ENCODE results near the gene MPPED2.

DNA sequence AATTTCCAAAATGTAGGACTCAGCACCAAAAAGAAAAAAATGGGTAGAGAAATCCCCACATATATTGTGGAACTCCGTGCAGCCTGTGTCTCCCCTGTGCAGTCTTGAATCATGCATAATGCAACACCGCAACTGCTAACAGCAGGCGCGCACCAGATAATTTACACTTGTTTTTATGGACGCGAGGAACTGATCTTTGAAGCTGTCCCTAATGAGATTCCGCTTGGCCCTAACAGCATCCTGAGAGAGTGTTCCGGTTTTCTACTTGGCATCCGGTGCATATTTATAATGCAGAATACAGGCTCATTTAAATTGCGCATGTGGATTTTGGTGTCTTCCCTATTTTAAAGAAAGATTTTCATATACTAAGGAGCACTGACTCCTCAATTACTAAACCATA, 21.1 kb downstream of the MPPED2 start:
- TF ChIP-seq, protein P1, sequence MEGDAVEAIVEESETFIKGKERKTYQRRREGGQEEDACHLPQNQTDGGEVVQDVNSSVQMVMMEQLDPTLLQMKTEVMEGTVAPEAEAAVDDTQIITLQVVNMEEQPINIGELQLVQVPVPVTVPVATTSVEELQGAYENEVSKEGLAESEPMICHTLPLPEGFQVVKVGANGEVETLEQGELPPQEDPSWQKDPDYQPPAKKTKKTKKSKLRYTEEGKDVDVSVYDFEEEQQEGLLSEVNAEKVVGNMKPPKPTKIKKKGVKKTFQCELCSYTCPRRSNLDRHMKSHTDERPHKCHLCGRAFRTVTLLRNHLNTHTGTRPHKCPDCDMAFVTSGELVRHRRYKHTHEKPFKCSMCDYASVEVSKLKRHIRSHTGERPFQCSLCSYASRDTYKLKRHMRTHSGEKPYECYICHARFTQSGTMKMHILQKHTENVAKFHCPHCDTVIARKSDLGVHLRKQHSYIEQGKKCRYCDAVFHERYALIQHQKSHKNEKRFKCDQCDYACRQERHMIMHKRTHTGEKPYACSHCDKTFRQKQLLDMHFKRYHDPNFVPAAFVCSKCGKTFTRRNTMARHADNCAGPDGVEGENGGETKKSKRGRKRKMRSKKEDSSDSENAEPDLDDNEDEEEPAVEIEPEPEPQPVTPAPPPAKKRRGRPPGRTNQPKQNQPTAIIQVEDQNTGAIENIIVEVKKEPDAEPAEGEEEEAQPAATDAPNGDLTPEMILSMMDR (IDR thresholded peaks at IDR 0.05), result no peak
- no peak for TF ChIP-seq POLR2A (IDR thresholded peaks at IDR 0.05)
